ENCODE data around the gene IRX6.
A peak's percentile ranks its signal among the peaks of the same experiment; 100 is the strongest.

The IRX6 gene

DNA sequence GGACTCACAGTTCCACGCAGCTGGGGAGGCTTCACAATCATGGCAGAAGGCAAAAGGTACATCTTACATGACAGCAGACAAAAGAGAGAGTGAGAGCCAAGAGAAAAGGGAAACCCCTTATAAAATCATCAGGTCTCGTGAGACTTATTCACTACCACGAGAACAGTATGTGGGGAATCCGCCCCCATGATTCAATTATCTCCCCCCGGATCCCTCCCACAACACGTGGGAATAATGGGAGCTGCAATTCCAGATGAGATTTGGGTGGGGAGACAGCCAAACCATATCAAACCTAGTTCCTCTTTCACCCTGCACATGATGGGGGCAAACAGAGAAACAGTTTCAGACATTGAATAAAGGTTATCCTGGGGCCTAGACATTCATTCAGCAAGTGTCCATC is 32.2 kb upstream of the IRX6 start:
- peaks cover 0 to 2% (median 0%) of the 10 kb centered on the region in 3 experiments for H3K27me3 ChIP-seq (ENCODE audit: control insufficient read depth in 3 of 3, insufficient read depth in 3 of 3, low read depth in 1 of 3, low read length in 3 of 3)
- no peak overlapping the region for H2BK15ac ChIP-seq (ENCODE audit: low read length)
- H2BK120ac ChIP-seq (ENCODE audit: low read depth, low read length), result no peak overlapping the region
- no peak overlapping the region for H2AFZ ChIP-seq (ENCODE audit: low read length)
- H2BK12ac ChIP-seq (ENCODE audit: low read length), result no peak overlapping the region
- H3K79me1 ChIP-seq (ENCODE audit: low read depth, low read length), result no peaks in the 10 kb centered on the region
- no peak overlapping the region for H3K4me2 ChIP-seq (ENCODE audit: insufficient read depth, low read length, poor library complexity, severe bottlenecking)
- peaks cover 7 to 14% of the 10 kb centered on the region in 2 donors for H3K4me1 ChIP-seq (ENCODE audit: control insufficient read depth in 2 of 2, insufficient read depth in 1 of 2, low read depth in 1 of 2, low read length in 2 of 2)
- H3K4me3 ChIP-seq (ENCODE audit: low read length in 2 of 2), result no peak overlapping the region
- H3K4ac ChIP-seq (ENCODE audit: low read length), result no peak overlapping the region
- no peak overlapping the region for H2AK5ac ChIP-seq (ENCODE audit: low read depth, low read length)
- WGBS, 2 donors (ENCODE audit: extremely low coverage in 2 of 2, insufficient read length in 2 of 2, insufficient replicate concordance in 1 of 2), result no CpG with 5 or more reads among the region's 6 CpGs
- H4K91ac ChIP-seq (ENCODE audit: low read depth, low read length, poor library complexity), result no peak overlapping the region
- no peaks in the 10 kb centered on the region for H3K36me3 ChIP-seq (replicated peaks in 1 of 2; ENCODE audit: control insufficient read depth in 2 of 2, insufficient read depth in 2 of 2, low read length in 2 of 2)
- no peak overlapping the region for H4K8ac ChIP-seq (ENCODE audit: low read depth, low read length)
- H3K18ac ChIP-seq (ENCODE audit: low read length), result no peak overlapping the region
- H3K23ac ChIP-seq (ENCODE audit: low read depth, low read length, poor library complexity), result no peak overlapping the region
- H3K9ac ChIP-seq (ENCODE audit: low read depth, low read length, poor library complexity), result no peak overlapping the region
- H3K27ac ChIP-seq (replicated peaks; ENCODE audit: low read length), result no peak overlapping the region
- no peak for DNase-seq (ENCODE audit: low spot score)
- no peak overlapping the region for H3K14ac ChIP-seq (ENCODE audit: low read length)
- H3K9me3 ChIP-seq (replicated peaks in 1 of 2; ENCODE audit: control insufficient read depth in 2 of 2, insufficient read depth in 1 of 2, low read depth in 1 of 2, low read length in 2 of 2), result no peaks in the 10 kb centered on the region
- H2BK5ac ChIP-seq (ENCODE audit: low read length), result no peak overlapping the region

DNA sequence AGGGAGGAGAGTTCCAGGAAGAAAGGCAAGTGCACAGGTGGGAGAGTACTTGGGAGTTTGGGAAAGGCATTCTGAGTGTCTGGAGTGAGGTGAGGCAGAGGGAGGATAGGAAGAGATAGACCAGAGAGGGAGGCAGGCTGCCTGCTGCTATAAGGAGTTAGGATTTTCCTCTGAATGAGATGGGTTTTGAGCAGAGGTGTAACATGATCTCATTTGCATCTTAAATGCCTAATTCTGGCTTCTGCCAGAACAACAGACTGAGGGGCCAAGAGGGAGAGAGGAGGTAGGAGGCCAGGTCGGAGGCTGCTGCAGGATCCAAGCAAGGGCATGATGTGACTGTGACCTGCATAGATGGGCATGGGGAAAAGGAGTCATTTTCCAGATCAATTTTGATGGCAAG is 31.5 kb upstream of the IRX6 start:
- no peak overlapping the region for H2BK120ac ChIP-seq (ENCODE audit: low read depth, low read length)
- H3K23ac ChIP-seq (ENCODE audit: low read depth, low read length, poor library complexity), result no peak overlapping the region
- H3K27ac ChIP-seq (replicated peaks; ENCODE audit: low read length), result no peak overlapping the region
- no peak overlapping the region for H3K18ac ChIP-seq (ENCODE audit: low read length)
- no peak overlapping the region for H2BK5ac ChIP-seq (ENCODE audit: low read length)
- H3K9ac ChIP-seq (ENCODE audit: low read depth, low read length, poor library complexity), result no peak overlapping the region
- no peak overlapping the region for H2BK15ac ChIP-seq (ENCODE audit: low read length)
- peak overlapping the region; percentile 5 for H2AFZ ChIP-seq (ENCODE audit: low read length)
- peaks cover 0 to 2% (median 0%) of the 10 kb centered on the region in 3 experiments for H3K27me3 ChIP-seq (ENCODE audit: control insufficient read depth in 3 of 3, insufficient read depth in 3 of 3, low read depth in 1 of 3, low read length in 3 of 3)
- H2AK5ac ChIP-seq (ENCODE audit: low read depth, low read length), result no peak overlapping the region
- no peak overlapping the region for H4K91ac ChIP-seq (ENCODE audit: low read depth, low read length, poor library complexity)
- no peak overlapping the region for H4K8ac ChIP-seq (ENCODE audit: low read depth, low read length)
- no peak overlapping the region for H3K4me2 ChIP-seq (ENCODE audit: insufficient read depth, low read length, poor library complexity, severe bottlenecking)
- H3K4ac ChIP-seq (ENCODE audit: low read length), result no peak overlapping the region
- no peaks in the 10 kb centered on the region for H3K36me3 ChIP-seq (replicated peaks in 1 of 2; ENCODE audit: control insufficient read depth in 2 of 2, insufficient read depth in 2 of 2, low read length in 2 of 2)
- WGBS, 2 donors (ENCODE audit: extremely low coverage in 2 of 2, insufficient read length in 2 of 2, insufficient replicate concordance in 1 of 2), result no CpG with 5 or more reads among the region's 1 CpG
- H3K79me1 ChIP-seq (ENCODE audit: low read depth, low read length), result no peaks in the 10 kb centered on the region
- H3K4me1 ChIP-seq (ENCODE audit: control insufficient read depth in 2 of 2, insufficient read depth in 1 of 2, low read depth in 1 of 2, low read length in 2 of 2), result peaks cover 7 to 14% of the 10 kb centered on the region in 2 donors
- no peak overlapping the region for H2BK12ac ChIP-seq (ENCODE audit: low read length)
- H3K9me3 ChIP-seq (replicated peaks in 1 of 2; ENCODE audit: control insufficient read depth in 2 of 2, insufficient read depth in 1 of 2, low read depth in 1 of 2, low read length in 2 of 2), result no peaks in the 10 kb centered on the region
- DNase-seq (ENCODE audit: low spot score), result no peak
- H3K4me3 ChIP-seq (ENCODE audit: low read length in 2 of 2), result no peak overlapping the region
- no peak overlapping the region for H3K14ac ChIP-seq (ENCODE audit: low read length)

DNA sequence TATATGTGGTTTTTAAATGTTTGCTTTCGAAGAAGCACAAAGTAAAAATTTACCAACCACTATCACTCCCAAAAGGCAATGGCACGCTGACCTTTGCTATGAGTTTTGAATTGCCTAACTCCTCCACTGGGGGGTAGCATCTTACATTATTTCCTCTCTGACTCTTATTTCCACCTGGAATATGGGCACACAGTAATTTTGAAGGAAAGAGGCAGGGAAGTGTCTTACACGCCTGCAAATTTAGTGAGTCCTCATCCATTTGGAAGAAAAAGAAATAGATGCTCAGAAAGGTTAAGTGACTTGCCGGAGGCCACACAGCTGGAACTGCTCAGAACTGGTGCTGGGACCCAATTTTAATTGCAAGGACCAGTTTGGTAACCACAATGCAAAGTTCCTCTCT is 29.9 kb upstream of the IRX6 start:
- Histone ChIP-seq H2AFZ (ENCODE audit: low read length) (no peak overlapping the region), H3K9me3 (replicated peaks in 1 of 2; ENCODE audit: control insufficient read depth in 2 of 2, insufficient read depth in 1 of 2, low read depth in 1 of 2, low read length in 2 of 2) (no peaks in the 10 kb centered on the region), H3K36me3 (replicated peaks in 1 of 2; ENCODE audit: control insufficient read depth in 2 of 2, insufficient read depth in 2 of 2, low read length in 2 of 2) (no peaks in the 10 kb centered on the region), H2BK120ac (ENCODE audit: low read depth, low read length) (no peak overlapping the region), H3K27ac (replicated peaks; ENCODE audit: low read length) (no peak overlapping the region), H4K8ac (ENCODE audit: low read depth, low read length) (no peak overlapping the region), H2BK15ac (ENCODE audit: low read length) (no peak overlapping the region), H4K91ac (ENCODE audit: low read depth, low read length, poor library complexity) (no peak overlapping the region), H3K18ac (ENCODE audit: low read length) (no peak overlapping the region), H3K4ac (ENCODE audit: low read length) (no peak overlapping the region), H3K4me2 (ENCODE audit: insufficient read depth, low read length, poor library complexity, severe bottlenecking) (no peak overlapping the region), H3K23ac (ENCODE audit: low read depth, low read length, poor library complexity) (no peak overlapping the region), H3K79me1 (ENCODE audit: low read depth, low read length) (no peaks in the 10 kb centered on the region), H3K4me1 (ENCODE audit: control insufficient read depth in 2 of 2, insufficient read depth in 1 of 2, low read depth in 1 of 2, low read length in 2 of 2) (peaks cover 7 to 14% of the 10 kb centered on the region in 2 donors), H3K9ac (ENCODE audit: low read depth, low read length, poor library complexity) (no peak overlapping the region), H2BK12ac (ENCODE audit: low read length) (no peak overlapping the region), H2AK5ac (ENCODE audit: low read depth, low read length) (no peak overlapping the region), H3K4me3 (ENCODE audit: low read length in 2 of 2) (no peak overlapping the region), H2BK5ac (ENCODE audit: low read length) (no peak overlapping the region), H3K14ac (ENCODE audit: low read length) (no peak overlapping the region), H3K27me3 (ENCODE audit: control insufficient read depth in 3 of 3, insufficient read depth in 3 of 3, low read depth in 1 of 3, low read length in 3 of 3) (peaks cover 0 to 2% (median 0%) of the 10 kb centered on the region in 3 experiments)
- DNase-seq (ENCODE audit: low spot score), result no peak
- WGBS, 2 donors (ENCODE audit: extremely low coverage in 2 of 2, insufficient read length in 2 of 2, insufficient replicate concordance in 1 of 2), result no CpG with 5 or more reads among the region's 4 CpGs

DNA sequence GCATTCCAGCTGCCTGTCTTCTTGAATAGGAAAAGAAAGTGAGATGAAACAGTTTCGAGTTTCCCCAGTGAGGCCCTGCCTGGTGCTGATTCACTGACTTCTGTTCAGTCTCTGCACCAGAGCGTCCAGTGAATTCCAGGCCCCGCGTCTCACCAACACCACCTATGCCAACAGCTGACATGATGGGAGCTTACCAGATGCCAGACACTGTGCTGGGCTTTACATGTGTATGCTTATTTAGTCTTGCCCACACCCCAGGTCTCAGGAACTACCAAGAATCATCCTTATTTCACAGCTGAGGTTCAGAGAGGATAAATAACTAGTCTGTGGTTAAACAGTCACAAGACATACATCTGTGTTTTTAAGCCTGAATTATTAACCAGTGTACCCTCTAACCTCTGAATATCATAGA is 29.1 kb upstream of the IRX6 start:
- no peaks in the 10 kb centered on the region for H3K36me3 ChIP-seq (replicated peaks in 1 of 2; ENCODE audit: control insufficient read depth in 2 of 2, insufficient read depth in 2 of 2, low read length in 2 of 2)
- H2BK120ac ChIP-seq (ENCODE audit: low read depth, low read length), result no peak overlapping the region
- no peaks in the 10 kb centered on the region for H3K9me3 ChIP-seq (replicated peaks in 1 of 2; ENCODE audit: control insufficient read depth in 2 of 2, insufficient read depth in 1 of 2, low read depth in 1 of 2, low read length in 2 of 2)
- no peak overlapping the region for H3K9ac ChIP-seq (ENCODE audit: low read depth, low read length, poor library complexity)
- no peak overlapping the region for H4K91ac ChIP-seq (ENCODE audit: low read depth, low read length, poor library complexity)
- H2AK5ac ChIP-seq (ENCODE audit: low read depth, low read length), result no peak overlapping the region
- H3K4me1 ChIP-seq (ENCODE audit: control insufficient read depth in 2 of 2, insufficient read depth in 1 of 2, low read depth in 1 of 2, low read length in 2 of 2), result peaks cover 7 to 14% of the 10 kb centered on the region in 2 donors
- H3K27ac ChIP-seq (replicated peaks; ENCODE audit: low read length), result no peak overlapping the region
- no peaks in the 10 kb centered on the region for H3K79me1 ChIP-seq (ENCODE audit: low read depth, low read length)
- H2BK5ac ChIP-seq (ENCODE audit: low read length), result no peak overlapping the region
- H4K8ac ChIP-seq (ENCODE audit: low read depth, low read length), result no peak overlapping the region
- no peak for DNase-seq (ENCODE audit: low spot score)
- H2AFZ ChIP-seq (ENCODE audit: low read length), result peak overlapping the region; percentile 60
- no peak overlapping the region for H3K4me3 ChIP-seq (ENCODE audit: low read length in 2 of 2)
- no peak overlapping the region for H3K18ac ChIP-seq (ENCODE audit: low read length)
- H3K23ac ChIP-seq (ENCODE audit: low read depth, low read length, poor library complexity), result no peak overlapping the region
- no CpG with 5 or more reads among the region's 4 CpGs for WGBS, 2 donors (ENCODE audit: extremely low coverage in 2 of 2, insufficient read length in 2 of 2, insufficient replicate concordance in 1 of 2)
- no peak overlapping the region for H2BK12ac ChIP-seq (ENCODE audit: low read length)
- H3K14ac ChIP-seq (ENCODE audit: low read length), result no peak overlapping the region
- no peak overlapping the region for H3K4ac ChIP-seq (ENCODE audit: low read length)
- no peak overlapping the region for H2BK15ac ChIP-seq (ENCODE audit: low read length)
- peaks cover 0 to 2% (median 0%) of the 10 kb centered on the region in 3 experiments for H3K27me3 ChIP-seq (ENCODE audit: control insufficient read depth in 3 of 3, insufficient read depth in 3 of 3, low read depth in 1 of 3, low read length in 3 of 3)
- H3K4me2 ChIP-seq (ENCODE audit: insufficient read depth, low read length, poor library complexity, severe bottlenecking), result no peak overlapping the region
